GM18870 (cell line): ENCODE results near the gene GADD45B.
"Not testable (repeated sequence)": the region's sequence is repeated elsewhere in the genome, so short reads cannot be mapped to it uniquely, and the experiment has no call there.

Experiments
- ATAC-seq: cut with Tn5 transposase; IDR thresholded peaks from one replicate; pipeline ENCODE4 v1.9.1; 2021; ENCODE audit warnings: moderate library complexity; ENCODE audit not compliant: unreplicated experiment

The GADD45B gene

DNA sequence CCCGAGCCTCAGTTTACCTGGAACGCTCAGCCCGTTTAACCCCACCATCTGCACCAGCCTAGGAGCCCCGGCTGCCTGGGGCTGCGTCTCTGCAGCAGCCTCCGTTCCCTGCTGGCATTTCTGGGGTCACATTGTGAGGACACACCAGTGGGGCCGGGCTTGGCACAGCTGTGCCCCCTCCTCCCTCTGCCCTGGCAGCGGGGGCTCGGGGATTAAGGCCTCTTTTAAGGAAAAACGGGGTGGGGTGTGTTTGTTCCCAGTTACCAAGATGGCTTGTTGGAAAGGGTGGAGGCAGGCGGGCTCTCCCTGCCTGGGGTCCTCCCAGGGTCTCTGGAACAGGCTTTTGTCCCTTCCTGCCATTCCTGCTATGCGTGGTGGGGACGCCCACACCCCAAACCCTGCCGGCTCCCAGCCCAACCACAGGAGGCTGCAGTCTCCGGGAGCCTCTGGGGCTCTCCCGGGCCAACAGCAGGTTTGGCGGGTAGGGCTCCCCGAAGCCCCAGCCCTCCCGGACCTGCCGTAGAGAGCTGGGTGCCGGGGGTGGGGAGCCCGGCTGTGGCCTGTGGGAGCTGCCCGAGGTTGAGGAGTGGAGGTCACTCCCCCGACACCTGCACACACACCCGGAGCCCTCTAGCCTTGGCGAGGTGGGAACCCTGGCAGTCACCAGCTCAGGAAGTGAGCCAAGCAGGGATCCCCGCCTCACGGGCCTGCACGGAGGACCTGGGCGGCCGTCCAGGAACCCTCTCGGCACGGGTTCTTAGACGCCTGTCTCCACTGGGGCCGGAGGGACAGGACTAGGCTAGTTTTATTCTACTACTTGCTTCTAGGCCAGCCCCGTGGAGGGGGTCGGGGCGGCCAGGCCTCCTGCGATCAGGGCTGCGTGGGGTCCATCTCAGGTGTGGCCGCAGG, 36.9 kb downstream of the GADD45B start:
- no peak for ATAC-seq

GRCh38 chr19:2514981-2515518, 39.1 kb downstream of the GADD45B start:
- ATAC-seq = no peak

DNA sequence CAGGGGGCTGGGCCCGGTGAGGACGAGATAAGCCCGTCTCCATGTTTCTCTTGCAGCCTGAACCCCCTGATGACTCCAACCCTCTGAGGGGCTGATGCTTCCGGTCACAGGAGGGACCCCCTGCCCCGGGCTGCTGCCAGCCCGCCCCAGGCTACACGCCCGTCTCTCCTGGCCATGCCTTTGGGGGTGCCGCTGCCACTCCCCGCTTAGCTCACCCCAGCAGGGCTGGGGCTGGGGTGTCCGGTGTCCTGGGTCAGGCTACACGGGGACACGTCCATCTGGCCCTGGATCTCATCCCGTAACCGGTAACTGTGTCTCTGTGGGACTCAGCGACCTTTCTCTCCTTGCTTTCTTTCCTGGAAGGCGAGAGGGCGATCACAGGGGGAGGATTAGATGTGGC, 40.8 kb downstream of the GADD45B start:
- no peak for ATAC-seq

DNA sequence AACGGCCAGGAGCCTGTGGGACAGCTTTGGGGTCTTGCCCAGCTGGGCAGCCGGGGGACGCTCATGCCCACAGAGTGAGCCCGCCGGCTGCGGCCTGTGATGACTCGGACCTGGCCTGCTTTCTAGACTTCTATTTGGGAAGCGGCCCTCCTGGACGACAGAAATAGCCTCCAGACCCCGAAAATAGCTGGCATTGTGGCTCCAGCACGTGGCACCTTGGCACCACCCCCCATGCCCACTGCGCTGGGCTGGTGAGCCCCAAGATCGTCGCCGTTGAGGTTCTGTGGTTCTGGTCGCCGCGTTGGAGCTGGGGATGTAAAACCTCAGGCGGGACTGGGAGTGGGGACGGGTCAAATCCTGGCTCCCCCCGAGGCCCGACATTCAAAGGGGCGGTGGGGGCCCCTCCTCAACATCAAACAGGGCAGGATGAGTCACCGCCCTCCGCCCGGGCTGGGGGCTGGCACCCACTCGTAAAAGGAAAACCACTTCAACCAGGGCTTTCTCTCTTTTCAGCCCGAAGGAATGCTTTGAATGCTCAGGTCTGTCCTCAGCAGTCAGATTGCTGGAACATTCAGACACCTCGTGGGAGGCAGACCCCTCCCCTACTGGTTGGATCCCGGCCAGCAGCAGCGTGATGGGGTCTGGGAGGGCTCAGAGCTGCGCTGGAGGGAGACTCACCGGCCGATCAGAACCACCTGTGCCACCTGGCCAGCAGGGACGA, 42.1 kb downstream of the GADD45B start:
- ATAC-seq = no peak

DNA sequence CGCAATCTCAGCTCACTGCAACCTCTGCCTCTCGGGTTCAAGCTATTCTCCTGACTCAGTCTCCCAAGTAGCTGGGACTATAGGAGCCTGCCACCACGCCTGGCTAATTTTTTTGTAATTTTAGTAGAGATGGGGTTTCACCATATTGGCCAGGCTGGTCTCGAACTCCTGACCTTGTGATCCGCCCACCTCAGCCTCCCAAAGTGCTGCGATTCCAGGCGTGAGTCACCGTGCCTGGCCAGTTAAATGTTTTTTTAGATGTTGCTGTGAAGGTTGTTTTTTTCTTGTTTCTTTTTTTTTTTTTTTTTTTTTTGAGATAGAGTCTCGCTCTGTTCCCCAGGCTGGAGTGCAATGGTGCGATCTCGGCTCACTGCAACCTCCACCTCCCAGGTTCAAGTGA, 42.9 kb downstream of the GADD45B start:
- not testable (repeated sequence) for ATAC-seq

DNA sequence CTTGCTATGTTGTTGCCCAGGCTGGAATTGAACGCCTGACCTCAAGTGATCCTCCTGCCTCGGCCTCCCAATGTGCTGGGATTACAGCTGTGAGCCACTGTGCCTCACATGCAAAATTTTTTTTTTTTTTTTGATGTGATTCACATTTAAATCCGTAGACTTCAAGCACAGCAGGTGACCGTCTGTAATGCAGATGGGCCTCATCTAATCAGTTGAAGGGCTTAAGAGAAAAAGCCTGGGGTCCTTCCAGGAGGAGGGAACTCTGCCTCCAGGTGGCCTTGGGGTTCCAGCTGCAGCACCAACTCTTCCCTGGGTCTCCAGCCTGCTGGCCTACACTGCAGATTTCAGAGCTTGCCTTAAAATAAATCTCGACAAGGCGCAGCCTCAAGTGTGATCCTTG, 43.6 kb downstream of the GADD45B start:
- ATAC-seq = no peak

DNA sequence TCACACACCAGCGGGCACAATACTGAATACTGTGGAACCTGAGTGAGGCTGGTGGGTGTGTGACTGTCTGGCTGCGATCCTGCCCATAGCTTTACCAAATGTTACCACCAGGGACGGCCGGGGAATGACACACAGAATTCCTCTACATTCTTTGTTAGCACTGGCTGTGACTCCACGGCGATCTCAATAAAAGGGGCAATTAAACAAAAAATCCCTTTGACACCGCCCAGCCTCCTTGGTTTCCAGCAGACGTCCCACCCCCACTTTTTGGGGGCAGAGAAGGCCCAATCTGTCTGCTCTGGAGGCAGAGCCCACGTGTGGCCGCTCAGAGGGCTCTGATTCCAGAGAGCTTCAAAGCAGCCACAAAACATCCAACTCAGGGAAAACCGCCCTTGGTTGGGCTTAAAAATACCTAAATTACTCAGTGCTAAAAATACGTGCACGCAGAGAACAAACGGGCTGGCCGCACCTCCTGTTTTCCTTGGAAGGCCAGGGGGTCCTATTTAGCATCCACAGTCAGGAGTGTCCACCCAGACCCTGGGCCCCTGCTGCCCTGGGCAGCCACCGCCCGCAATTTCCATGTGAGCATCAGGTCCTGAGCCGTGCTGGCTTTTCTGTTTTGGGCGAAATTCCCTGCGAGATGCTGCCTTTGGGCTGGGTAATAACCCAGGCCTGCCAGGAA, 47.8 kb downstream of the GADD45B start:
- ATAC-seq = no peak

DNA sequence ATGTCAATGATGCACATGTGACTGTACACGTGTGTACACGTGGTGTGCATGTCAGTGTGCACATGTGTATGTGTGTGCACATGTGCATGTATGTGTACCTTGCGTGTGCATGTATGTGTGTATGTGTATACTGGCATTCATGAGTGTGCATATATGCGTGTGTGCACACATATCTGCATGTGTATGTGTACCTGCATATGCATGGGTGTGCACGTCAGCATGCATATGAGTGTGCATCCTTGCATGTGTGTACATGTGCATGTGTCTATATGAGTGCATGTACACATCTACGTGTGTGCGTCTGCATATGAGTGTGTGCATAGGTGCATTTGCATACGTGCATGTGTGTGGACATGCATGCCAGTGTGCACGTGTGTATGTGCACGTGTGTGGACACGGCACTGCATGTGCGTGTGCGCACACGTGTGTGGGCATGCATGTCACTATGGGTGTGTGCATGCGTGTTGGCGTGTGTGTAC, 48.5 kb downstream of the GADD45B start:
- ATAC-seq = no peak

DNA sequence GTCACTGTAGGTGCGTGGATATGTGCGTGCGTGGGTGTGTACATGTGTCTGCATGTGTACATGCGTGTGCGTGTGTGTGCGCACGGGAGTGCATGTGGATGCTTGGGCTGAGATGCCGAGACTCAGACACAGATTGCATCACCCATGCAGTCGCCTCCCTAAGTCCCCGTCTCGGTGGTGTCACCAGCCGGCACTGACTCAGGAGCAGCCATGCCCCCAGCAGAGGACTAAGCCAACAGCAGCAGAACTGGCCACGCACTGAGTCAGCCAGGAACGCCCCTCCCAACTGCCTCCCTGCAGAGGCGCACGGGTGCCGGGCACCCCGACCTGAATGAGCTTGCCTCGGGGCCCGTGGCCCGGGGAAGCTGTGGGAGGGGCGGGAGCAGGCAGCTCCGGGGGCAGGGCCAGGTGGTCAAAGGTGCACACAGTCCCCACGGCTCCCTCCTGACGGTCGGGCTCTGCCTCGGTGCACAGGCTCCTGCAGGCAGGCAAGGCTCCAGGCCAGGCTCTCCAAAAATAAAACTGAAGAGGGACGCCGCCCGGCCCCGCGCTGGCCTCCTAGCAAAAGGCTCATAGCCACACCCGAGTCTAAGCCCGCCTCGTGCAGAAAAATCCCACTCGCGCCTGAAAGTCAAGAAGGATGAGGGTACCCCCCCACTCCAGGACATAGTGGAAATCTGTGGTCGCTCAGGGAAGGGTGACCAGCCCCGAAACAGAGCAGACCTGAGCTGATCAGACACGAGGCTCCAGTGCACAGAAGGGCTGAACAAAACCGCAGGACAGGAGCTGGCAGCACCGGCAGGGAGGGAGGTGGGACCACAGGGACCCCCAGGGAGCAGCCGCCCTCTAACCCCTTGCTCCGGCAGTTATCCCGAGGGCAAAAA, 49.2 kb downstream of the GADD45B start:
- no peak for ATAC-seq

GRCh38 chr19:2527171-2527570, 51.2 kb downstream of the GADD45B start:
- ATAC-seq = no peak

DNA sequence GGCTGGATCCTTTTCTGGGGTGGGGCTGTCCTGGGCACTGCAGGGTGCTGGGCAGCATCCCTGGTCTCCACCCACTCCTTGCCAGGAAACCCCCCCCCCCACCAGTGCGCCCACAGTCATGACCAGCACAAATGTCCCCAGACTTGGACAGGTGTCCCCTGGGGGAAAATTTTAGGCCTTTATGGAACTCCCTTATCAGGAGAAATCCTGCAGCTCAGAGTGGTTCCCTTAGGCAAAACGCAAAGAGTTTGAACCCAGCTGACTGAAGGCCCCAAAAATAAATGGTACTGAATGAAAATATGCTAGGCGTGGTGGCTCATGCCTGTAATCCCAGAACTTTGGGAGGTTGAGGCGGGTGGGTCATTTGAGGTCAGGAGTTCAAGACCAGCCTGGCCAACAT, 51.8 kb downstream of the GADD45B start:
- no peak for ATAC-seq
